ENCODE data around the gene COL1A1.

DNA sequence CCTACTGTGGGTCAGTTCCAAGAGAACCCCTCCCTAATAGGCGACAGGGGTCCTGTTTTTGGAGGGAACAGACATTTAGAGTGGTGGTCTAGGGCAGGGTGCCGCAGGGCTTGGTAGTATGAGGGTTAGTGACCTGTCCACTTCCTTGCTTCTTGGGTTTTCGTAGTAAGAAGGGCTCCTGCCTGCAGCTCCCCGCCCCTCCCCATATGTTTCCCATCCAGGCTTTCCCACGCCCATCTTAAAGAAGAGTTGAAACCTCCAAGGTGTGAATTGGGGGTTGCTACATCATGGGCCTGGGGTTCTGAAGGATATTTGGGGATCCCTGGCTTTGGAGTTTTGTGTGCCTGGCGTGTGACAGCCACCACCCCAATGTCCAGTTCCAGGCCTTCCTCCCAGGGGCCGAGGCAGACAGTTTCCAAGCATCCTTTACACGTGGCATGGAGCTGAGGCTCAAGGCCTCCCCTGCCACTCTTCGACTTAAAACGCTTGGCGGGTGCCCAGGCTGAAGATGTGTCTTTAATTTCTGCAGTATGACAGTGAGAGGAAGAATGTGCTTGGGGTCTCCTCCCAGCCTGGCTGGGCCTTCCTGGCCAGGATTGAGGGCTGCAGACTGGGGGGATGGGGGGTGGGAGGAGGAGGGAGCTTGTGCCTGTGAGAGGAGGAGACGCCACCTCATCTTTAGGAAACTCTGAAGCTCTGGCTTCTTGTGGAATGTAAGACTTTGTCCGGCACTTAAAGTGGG is 2.3 kb upstream of the COL1A1 start:
- TF ChIP-seq TCF12 (IDR thresholded peaks at IDR 0.05) (peak; percentile 98), EZH2phosphoT487 (IDR thresholded peaks at IDR 0.05; ENCODE audit: borderline replicate concordance, low read depth) (no peak)
- TF ChIP-seq, protein P1, sequence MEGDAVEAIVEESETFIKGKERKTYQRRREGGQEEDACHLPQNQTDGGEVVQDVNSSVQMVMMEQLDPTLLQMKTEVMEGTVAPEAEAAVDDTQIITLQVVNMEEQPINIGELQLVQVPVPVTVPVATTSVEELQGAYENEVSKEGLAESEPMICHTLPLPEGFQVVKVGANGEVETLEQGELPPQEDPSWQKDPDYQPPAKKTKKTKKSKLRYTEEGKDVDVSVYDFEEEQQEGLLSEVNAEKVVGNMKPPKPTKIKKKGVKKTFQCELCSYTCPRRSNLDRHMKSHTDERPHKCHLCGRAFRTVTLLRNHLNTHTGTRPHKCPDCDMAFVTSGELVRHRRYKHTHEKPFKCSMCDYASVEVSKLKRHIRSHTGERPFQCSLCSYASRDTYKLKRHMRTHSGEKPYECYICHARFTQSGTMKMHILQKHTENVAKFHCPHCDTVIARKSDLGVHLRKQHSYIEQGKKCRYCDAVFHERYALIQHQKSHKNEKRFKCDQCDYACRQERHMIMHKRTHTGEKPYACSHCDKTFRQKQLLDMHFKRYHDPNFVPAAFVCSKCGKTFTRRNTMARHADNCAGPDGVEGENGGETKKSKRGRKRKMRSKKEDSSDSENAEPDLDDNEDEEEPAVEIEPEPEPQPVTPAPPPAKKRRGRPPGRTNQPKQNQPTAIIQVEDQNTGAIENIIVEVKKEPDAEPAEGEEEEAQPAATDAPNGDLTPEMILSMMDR (IDR thresholded peaks at IDR 0.05) = no peak
